HG03039 (cell line): ENCODE results near the gene NFIC.

ENCODE experiments used
- ATAC-seq: cut with Tn5 transposase; IDR thresholded peaks from one replicate; pipeline ENCODE4 v1.9.1; 2021; ENCODE audit warnings: mild to moderate bottlenecking, moderate library complexity; ENCODE audit not compliant: unreplicated experiment

NFIC gene

GRCh38 chr19:3464587-3465235, 98.3 kb downstream of the NFIC start:
- no peak for ATAC-seq

GRCh38 chr19:3465552-3465951, 99.2 kb downstream of the NFIC start:
- no peak for ATAC-seq

- ATAC-seq: no peak
Measured at GRCh38 chr19:3466635-3467034, 100.3 kb downstream of the NFIC start.

- ATAC-seq: no peak
Measured at GRCh38 chr19:3467437-3468198, 101.2 kb downstream of the NFIC start.

- no peak for ATAC-seq
Measured at GRCh38 chr19:3468211-3468610, 101.8 kb downstream of the NFIC start.

GRCh38 chr19:3469638-3470499, 103.5 kb downstream of the NFIC start:
- no peak for ATAC-seq

- ATAC-seq: no peak
Measured at GRCh38 chr19:3470500-3471128, 104.2 kb downstream of the NFIC start.

- ATAC-seq: no peak
Measured at GRCh38 chr19:3471954-3472655, 105.7 kb downstream of the NFIC start.

GRCh38 chr19:3474010-3474409, 107.6 kb downstream of the NFIC start:
- ATAC-seq: no peak

GRCh38 chr19:3474614-3475013, 108.2 kb downstream of the NFIC start:
- ATAC-seq: no peak

- ATAC-seq: no peak
Measured at GRCh38 chr19:3475449-3475848, 109.1 kb downstream of the NFIC start.

GRCh38 chr19:3476830-3477229, 110.4 kb downstream of the NFIC start:
- no peak for ATAC-seq

- no peak for ATAC-seq
Measured at GRCh38 chr19:3477506-3477905, 111.1 kb downstream of the NFIC start.

GRCh38 chr19:3477951-3478350, 111.6 kb downstream of the NFIC start:
- ATAC-seq: no peak

- no peak for ATAC-seq
Measured at GRCh38 chr19:3478409-3479176, 112.2 kb downstream of the NFIC start.

- ATAC-seq: no peak
Measured at GRCh38 chr19:3479177-3479833, 112.9 kb downstream of the NFIC start.

GRCh38 chr19:3479834-3480215, 113.4 kb downstream of the NFIC start:
- ATAC-seq: no peak

- ATAC-seq: no peak
Measured at GRCh38 chr19:3480383-3481091, 114.2 kb downstream of the NFIC start, which contains the start of gene SMIM24. Gene SMIM24 (minus strand): TSS chr19:3480525. CDS start chr19:3480463, 62 bp downstream.
